SK-N-SH (cell line): Measurements from ENCODE around the gene RBM47.

Source experiments
- EZH2phosphoT487 ChIP-seq: fragments of 200-600 bp; sonication (generic); IDR thresholded peaks from 2 replicates; pipeline ENCODE4 v1.6.1; 2017; ENCODE audit warnings: low read depth, mixed run types, mild to moderate bottlenecking, antibody characterized with exemption, moderate library complexity, borderline replicate concordance
- GABPA ChIP-seq: IDR thresholded peaks from 2 replicates; pipeline ENCODE4 v1.4.0; 2012; ENCODE audit warnings: low read depth, mild to moderate bottlenecking
- MAX ChIP-seq: IDR thresholded peaks from 2 replicates; pipeline ENCODE4 v1.4.0; 2012; ENCODE audit warnings: low read depth
- NRF1 ChIP-seq: IDR thresholded peaks from 2 replicates; pipeline ENCODE4 v1.6.1; 2012; ENCODE audit warnings: low read depth, mild to moderate bottlenecking, low read length
- TF ChIP-seq, protein P1 (sequence below): fragments of 200-600 bp; sonication (generic); IDR thresholded peaks from 2 replicates; pipeline ENCODE4 v1.6.1; 2017; ENCODE audit warnings: antibody characterized with exemption, mild to moderate bottlenecking, moderate library complexity

DNA sequence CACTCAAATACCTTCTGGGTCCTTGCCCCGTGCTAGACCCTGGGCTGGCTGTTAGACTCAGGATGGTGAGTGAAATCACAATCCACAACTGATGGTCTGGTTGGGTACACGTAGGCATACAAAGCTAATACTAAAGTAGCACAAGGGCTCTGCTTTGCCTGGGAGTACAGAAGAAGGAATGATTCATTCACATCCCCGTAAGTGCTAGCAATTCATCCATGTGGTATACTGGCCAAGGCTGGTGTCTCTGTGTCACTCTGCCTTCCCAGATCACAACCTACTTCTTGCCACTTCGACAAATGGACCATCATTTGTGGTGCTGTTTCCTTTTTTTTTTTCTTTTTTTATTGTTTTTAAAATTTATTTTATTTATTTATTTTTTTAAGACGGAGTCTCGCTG, 19.7 kb upstream of the RBM47 start:
- TF ChIP-seq EZH2phosphoT487 (no peak), GABPA (no peak), MAX (no peak), NRF1 (no peak)
- TF ChIP-seq, protein P1, sequence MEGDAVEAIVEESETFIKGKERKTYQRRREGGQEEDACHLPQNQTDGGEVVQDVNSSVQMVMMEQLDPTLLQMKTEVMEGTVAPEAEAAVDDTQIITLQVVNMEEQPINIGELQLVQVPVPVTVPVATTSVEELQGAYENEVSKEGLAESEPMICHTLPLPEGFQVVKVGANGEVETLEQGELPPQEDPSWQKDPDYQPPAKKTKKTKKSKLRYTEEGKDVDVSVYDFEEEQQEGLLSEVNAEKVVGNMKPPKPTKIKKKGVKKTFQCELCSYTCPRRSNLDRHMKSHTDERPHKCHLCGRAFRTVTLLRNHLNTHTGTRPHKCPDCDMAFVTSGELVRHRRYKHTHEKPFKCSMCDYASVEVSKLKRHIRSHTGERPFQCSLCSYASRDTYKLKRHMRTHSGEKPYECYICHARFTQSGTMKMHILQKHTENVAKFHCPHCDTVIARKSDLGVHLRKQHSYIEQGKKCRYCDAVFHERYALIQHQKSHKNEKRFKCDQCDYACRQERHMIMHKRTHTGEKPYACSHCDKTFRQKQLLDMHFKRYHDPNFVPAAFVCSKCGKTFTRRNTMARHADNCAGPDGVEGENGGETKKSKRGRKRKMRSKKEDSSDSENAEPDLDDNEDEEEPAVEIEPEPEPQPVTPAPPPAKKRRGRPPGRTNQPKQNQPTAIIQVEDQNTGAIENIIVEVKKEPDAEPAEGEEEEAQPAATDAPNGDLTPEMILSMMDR: no peak
